ENCODE results near the gene LCT.

GRCh38 chr2:135825131-135825530 is 11.9 kb downstream of the LCT start:
- no peak for TF ChIP-seq RAD21 (conservative IDR thresholded peaks at IDR 0.05 in 1 of 2, IDR thresholded peaks at IDR 0.05 in 1 of 2)
- TF ChIP-seq, protein P1, sequence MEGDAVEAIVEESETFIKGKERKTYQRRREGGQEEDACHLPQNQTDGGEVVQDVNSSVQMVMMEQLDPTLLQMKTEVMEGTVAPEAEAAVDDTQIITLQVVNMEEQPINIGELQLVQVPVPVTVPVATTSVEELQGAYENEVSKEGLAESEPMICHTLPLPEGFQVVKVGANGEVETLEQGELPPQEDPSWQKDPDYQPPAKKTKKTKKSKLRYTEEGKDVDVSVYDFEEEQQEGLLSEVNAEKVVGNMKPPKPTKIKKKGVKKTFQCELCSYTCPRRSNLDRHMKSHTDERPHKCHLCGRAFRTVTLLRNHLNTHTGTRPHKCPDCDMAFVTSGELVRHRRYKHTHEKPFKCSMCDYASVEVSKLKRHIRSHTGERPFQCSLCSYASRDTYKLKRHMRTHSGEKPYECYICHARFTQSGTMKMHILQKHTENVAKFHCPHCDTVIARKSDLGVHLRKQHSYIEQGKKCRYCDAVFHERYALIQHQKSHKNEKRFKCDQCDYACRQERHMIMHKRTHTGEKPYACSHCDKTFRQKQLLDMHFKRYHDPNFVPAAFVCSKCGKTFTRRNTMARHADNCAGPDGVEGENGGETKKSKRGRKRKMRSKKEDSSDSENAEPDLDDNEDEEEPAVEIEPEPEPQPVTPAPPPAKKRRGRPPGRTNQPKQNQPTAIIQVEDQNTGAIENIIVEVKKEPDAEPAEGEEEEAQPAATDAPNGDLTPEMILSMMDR (IDR thresholded peaks at IDR 0.05): no peak
- no peak for TF ChIP-seq CBX8 (IDR thresholded peaks at IDR 0.05)
- TF ChIP-seq ELK1 (IDR thresholded peaks at IDR 0.05; ENCODE audit: low read depth, low read length): no peak
- TF ChIP-seq MAFK (IDR thresholded peaks at IDR 0.05; ENCODE audit: partially characterized antibody): no peak
- TF ChIP-seq, protein P2, sequence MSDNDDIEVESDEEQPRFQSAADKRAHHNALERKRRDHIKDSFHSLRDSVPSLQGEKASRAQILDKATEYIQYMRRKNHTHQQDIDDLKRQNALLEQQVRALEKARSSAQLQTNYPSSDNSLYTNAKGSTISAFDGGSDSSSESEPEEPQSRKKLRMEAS (IDR thresholded peaks at IDR 0.05): no peak
- TF ChIP-seq, protein P3, sequence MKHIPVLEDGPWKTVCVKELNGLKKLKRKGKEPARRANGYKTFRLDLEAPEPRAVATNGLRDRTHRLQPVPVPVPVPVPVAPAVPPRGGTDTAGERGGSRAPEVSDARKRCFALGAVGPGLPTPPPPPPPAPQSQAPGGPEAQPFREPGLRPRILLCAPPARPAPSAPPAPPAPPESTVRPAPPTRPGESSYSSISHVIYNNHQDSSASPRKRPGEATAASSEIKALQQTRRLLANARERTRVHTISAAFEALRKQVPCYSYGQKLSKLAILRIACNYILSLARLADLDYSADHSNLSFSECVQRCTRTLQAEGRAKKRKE (CRISPR knock-in tag; IDR thresholded peaks at IDR 0.05; ENCODE audit: low read depth): no peak
- TF ChIP-seq USF2 (IDR thresholded peaks at IDR 0.05): no peak
- TF ChIP-seq, protein P4, sequence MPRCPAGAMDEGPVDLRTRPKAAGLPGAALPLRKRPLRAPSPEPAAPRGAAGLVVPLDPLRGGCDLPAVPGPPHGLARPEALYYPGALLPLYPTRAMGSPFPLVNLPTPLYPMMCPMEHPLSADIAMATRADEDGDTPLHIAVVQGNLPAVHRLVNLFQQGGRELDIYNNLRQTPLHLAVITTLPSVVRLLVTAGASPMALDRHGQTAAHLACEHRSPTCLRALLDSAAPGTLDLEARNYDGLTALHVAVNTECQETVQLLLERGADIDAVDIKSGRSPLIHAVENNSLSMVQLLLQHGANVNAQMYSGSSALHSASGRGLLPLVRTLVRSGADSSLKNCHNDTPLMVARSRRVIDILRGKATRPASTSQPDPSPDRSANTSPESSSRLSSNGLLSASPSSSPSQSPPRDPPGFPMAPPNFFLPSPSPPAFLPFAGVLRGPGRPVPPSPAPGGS (IDR thresholded peaks at IDR 0.05): no peak
- no peak for TF ChIP-seq POLR2A (IDR thresholded peaks at IDR 0.05; ENCODE audit: low read length)
